Sigmoid colon (tissue), 7 donors: ENCODE measurements around the gene MYO18A. TPM values are rescaled to one million over a fixed set of nuclear protein-coding genes. Genes with fewer than 3 reads are reported as not detected.

Experiments
- DNase-seq: peaks from one replicate; pipeline ENCODE4 v3.0.0-alpha.2; 2019
- H3K27ac ChIP-seq, 4 donors: fragments of 200-600 bp; sonication (generic); one replicate each; pipeline ENCODE4 v1.5.1; 2016 to 2019; ENCODE audit warnings: mild to moderate bottlenecking in 1 of 4
- H3K27me3 ChIP-seq, 3 donors: fragments of 200-600 bp; sonication (generic); one replicate each; pipeline ENCODE4 v1.5.1; 2019; ENCODE audit warnings: mild to moderate bottlenecking in 1 of 3
- H3K36me3 ChIP-seq, 4 donors: fragments of 200-600 bp; sonication (generic); one replicate each; pipeline ENCODE4 v1.5.1; 2016 to 2019
- H3K4me1 ChIP-seq, 4 donors: fragments of 200-600 bp; sonication (generic); one replicate each; pipeline ENCODE4 v1.5.1; 2017 to 2019
- H3K4me3 ChIP-seq, 4 donors: fragments of 200-600 bp; sonication (generic); one replicate each; pipeline ENCODE4 v1.5.1; 2017 to 2019; ENCODE audit warnings: mild to moderate bottlenecking in 2 of 4, moderate library complexity in 1 of 4
- H3K9me3 ChIP-seq, 4 donors: fragments of 200-600 bp in 3 of 4; sonication (generic) in 3 of 4; one replicate each; pipeline versions ENCODE4 v1.5.1 to v1.6.1; 2013 to 2019
- EP300 ChIP-seq, 4 donors: sonication (generic); formaldehyde crosslinking; IDR thresholded peaks; one replicate each; pipeline ENCODE4 v1.6.1; 2017; ENCODE audit warnings: antibody characterized with exemption in 4 of 4
- POLR2A ChIP-seq, 2 donors: fragments of 450-650 bp; IDR thresholded peaks; one replicate each; pipeline ENCODE4 v1.6.1; 2016; ENCODE audit warnings: antibody characterized with exemption in 2 of 2, mild to moderate bottlenecking in 2 of 2, moderate library complexity in 2 of 2
- POLR2AphosphoS5 ChIP-seq, 4 donors: sonication (generic); formaldehyde crosslinking; IDR thresholded peaks; one replicate each; pipeline ENCODE4 v1.6.1; 2017; ENCODE audit warnings: antibody characterized with exemption in 4 of 4
- WGBS, 2 donors: extraction: QIAGEN DNeasy Blood & Tissue Kit; methylation state at CpG; one replicate each; pipeline ENCODE4 v1.1.7; 2013; 5-methylcytosine and 5-hydroxymethylcytosine counted together
- intact Hi-C: fragments of 100-400 bp; cut with DNase I; formaldehyde crosslinking; loops from one replicate; pipeline ENCODE4 v1.15.1; 2023
- polyA plus RNA-seq, 3 donors: library from polyadenylated mRNA; stranded (reverse); fragments of 200-250 nt; gene quantifications; one replicate each; pipeline ENCODE4 v1.2.3, GENCODE V29; 2013
- total RNA-seq, 4 donors: library from RNA; depleted of rRNA; stranded (reverse); fragments of >200 nt; gene quantifications; one replicate each; pipeline ENCODE4 v1.1.0, GENCODE V29; 2016
- TF ChIP-seq, protein P1 (sequence below), 4 experiments: fragments of 450-650 bp in 3 of 4; fragments of 200-600 bp in 1 of 4; IDR thresholded peaks; one replicate each; pipeline ENCODE4 v1.5.1; 2016 to 2019; ENCODE audit warnings: antibody characterized with exemption in 4 of 4, mild to moderate bottlenecking in 3 of 4, moderate library complexity in 2 of 4
- donor health status: healthy with polysubstance abuse.
- donor health status: Bipolar disorder and iron deficiency.
- donor health status: healthy.

Gene MYO18A
- total and polyA plus RNA-seq, 7 donors: 24.0 to 92.6 (median 48.4) TPM

DNA sequence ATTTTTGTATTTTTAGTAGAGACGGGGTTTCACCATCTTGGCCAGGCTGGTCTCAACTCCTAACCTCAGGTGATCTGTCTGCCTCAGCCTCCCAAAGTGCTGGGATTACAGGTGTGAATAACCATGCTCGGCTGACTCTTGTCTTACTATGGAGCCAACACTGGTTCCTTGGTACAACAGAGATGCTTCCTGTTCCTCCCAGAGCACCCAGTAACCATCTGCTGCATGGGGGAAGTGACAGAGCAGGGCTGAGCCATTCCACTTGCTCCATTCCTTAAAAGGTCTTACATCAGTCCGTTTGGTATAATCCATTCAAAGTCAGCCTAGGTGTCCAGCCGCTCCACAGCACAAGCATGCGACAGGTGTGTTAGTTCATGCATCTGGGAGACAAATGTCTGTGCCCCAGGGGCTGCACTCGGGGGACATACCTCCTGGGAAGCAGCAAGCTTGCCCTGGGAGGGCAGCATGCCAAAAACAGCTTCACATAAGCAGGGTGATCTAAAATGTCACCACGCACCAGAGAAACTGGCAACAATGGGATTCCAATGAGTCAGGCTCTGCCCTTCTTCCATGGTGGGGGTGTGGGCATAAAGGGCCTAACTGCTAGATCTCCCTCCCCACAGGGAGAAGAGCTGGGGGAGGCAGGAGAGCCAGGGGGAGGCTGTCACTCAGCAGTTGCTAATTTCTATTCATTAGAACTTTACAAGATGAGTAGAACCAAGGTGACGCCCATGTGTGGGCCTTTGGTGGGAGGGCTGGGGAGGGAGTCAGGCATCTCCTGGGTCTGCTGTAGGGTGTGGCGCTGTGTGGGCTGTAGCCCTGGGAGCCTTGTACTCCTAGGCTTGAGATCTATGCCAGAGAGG, 101.8 kb downstream of the MYO18A start:
- Histone ChIP-seq H3K4me3 (no peak overlapping the region), H3K36me3 (peaks cover 0 to 68% (median 30%) of the 10 kb centered on the region in 4 donors), H3K27ac (no peak overlapping the region), H3K27me3 (no peaks in the 10 kb centered on the region), H3K4me1 (no peaks in the 10 kb centered on the region), H3K9me3 (no peaks in the 10 kb centered on the region)
- intact Hi-C loops: no loop called here
- 90 to 94% methylated on average over 9 of the region's 9 CpGs for WGBS, 2 donors
- TF ChIP-seq POLR2AphosphoS5 (IDR thresholded peaks at IDR 0.05): no peak
- DNase-seq: no peak

DNA sequence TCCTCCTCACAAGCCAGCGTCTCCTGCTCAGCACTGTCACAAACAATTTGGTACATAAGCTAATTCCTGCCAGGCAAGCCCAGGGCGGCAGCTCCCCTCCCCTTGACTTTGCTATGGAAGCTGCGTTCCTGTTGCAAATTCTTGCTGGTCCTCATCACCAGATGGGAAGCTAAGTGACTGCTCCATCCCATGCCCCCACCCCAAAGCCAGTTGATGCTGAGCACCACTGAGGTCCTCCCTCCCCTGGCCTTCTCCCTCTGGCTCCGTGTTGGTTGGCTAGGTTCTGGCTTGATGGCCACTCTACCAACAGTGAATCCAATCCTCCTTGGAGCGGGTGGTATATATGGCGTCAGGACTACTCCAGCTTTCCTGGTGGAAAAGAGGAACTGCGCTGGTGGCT, 102.9 kb downstream of the MYO18A start:
- TF ChIP-seq POLR2AphosphoS5 (IDR thresholded peaks at IDR 0.05) (no peak), EP300 (IDR thresholded peaks at IDR 0.05) (no peak), POLR2A (IDR thresholded peaks at IDR 0.05) (no peak)
- TF ChIP-seq, protein P1, sequence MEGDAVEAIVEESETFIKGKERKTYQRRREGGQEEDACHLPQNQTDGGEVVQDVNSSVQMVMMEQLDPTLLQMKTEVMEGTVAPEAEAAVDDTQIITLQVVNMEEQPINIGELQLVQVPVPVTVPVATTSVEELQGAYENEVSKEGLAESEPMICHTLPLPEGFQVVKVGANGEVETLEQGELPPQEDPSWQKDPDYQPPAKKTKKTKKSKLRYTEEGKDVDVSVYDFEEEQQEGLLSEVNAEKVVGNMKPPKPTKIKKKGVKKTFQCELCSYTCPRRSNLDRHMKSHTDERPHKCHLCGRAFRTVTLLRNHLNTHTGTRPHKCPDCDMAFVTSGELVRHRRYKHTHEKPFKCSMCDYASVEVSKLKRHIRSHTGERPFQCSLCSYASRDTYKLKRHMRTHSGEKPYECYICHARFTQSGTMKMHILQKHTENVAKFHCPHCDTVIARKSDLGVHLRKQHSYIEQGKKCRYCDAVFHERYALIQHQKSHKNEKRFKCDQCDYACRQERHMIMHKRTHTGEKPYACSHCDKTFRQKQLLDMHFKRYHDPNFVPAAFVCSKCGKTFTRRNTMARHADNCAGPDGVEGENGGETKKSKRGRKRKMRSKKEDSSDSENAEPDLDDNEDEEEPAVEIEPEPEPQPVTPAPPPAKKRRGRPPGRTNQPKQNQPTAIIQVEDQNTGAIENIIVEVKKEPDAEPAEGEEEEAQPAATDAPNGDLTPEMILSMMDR (IDR thresholded peaks at IDR 0.05): no peak
- Histone ChIP-seq H3K4me1 (no peaks in the 10 kb centered on the region), H3K4me3 (no peak overlapping the region), H3K36me3 (peaks cover 0 to 63% (median 30%) of the 10 kb centered on the region in 4 donors), H3K9me3 (no peaks in the 10 kb centered on the region), H3K27me3 (no peaks in the 10 kb centered on the region), H3K27ac (no peak overlapping the region)
- no peak for DNase-seq
- WGBS, 2 donors: 95% methylated on average over 7 of the region's 7 CpGs
- intact Hi-C loops: no loop called here

DNA sequence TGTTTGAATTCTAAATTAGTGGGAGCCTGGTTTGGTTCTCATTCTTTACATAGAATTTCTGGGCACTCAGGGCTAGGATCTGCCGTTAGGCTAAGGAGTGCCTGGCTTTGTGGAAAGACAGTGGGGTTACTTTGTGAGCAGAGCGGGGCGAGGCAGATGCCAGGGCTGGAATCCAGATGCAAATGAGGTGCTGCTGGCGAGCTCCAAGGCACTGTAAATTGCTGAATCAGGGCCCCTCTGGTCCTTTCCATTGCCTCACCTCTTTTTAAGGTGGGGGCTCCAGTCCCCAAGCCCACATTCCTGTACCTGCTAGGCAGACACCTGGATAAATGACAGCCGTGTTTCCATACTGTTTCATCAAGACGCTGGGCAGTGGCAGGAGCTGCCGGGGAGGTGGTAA, 103.5 kb downstream of the MYO18A start:
- TF ChIP-seq POLR2AphosphoS5 (IDR thresholded peaks at IDR 0.05) (no peak), POLR2A (IDR thresholded peaks at IDR 0.05) (no peak), EP300 (IDR thresholded peaks at IDR 0.05) (no peak)
- TF ChIP-seq, protein P1 (IDR thresholded peaks at IDR 0.05): no peak
- DNase-seq: no peak
- H3K36me3 ChIP-seq: peaks cover 0 to 57% (median 27%) of the 10 kb centered on the region in 4 donors
- no peaks in the 10 kb centered on the region for H3K4me1 ChIP-seq
- intact Hi-C loops: no loop called here
- WGBS, 2 donors: 80 to 87% methylated on average over 7 of the region's 7 CpGs
- no peaks in the 10 kb centered on the region for H3K27me3 ChIP-seq
- no peak overlapping the region for H3K4me3 ChIP-seq
- H3K9me3 ChIP-seq: no peaks in the 10 kb centered on the region
- H3K27ac ChIP-seq: no peak overlapping the region

DNA sequence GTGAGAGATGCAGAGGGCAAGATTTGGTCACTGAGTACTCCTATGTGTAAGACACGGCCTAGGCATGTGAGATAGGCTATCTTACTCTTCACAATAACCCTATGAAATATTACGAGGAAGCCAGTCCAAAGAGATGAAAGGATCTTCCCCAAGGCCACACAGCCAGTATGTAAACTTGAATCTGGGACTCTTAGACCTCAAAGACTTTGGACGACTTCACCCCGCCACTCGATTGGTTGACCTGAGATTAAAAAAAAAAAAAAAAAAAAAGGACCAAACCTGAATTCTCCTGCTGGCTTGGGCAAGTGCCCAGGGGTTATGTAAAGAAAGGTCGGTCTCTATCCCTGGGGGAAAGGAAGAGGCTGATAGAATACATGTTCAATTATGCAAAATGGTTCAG, 104.1 kb downstream of the MYO18A start:
- no peaks in the 10 kb centered on the region for H3K9me3 ChIP-seq
- intact Hi-C loops: no loop called here
- TF ChIP-seq, protein P1 (IDR thresholded peaks at IDR 0.05): no peak
- TF ChIP-seq POLR2A (IDR thresholded peaks at IDR 0.05) (no peak), POLR2AphosphoS5 (IDR thresholded peaks at IDR 0.05) (no peak), EP300 (IDR thresholded peaks at IDR 0.05) (no peak)
- no peak overlapping the region for H3K27ac ChIP-seq
- DNase-seq: no peak
- H3K27me3 ChIP-seq: no peaks in the 10 kb centered on the region
- peaks cover 0 to 51% (median 21%) of the 10 kb centered on the region in 4 donors for H3K36me3 ChIP-seq
- 88 to 90% methylated on average over 6 of the region's 6 CpGs for WGBS, 2 donors
- no peak overlapping the region for H3K4me3 ChIP-seq
- H3K4me1 ChIP-seq: no peaks in the 10 kb centered on the region

DNA sequence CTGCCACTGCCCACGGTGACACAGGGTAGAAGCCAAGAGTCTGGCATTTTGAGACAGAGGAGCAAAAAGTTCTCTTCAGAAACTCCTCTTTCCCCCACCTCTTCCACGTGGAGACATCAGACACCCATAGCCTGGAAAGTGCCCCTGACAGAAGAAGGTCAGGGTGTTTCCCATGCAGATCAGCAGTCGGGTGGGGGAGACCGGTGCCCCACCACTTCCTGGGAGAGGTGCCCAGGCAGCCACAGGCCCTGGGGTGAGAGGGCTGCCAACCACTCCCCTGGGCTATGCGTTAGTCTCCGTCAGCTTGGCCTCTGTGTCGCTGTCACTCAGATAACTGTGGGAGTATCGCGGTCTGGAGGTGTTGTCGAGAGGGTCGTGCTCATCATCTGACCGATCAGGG, 105.7 kb downstream of the MYO18A start:
- Histone ChIP-seq H3K27ac (no peak overlapping the region), H3K36me3 (peaks cover 0 to 35% (median 7%) of the 10 kb centered on the region in 4 donors), H3K4me1 (no peaks in the 10 kb centered on the region), H3K4me3 (no peak overlapping the region), H3K9me3 (no peaks in the 10 kb centered on the region), H3K27me3 (peaks cover 0 to 1% (median 0%) of the 10 kb centered on the region in 3 donors)
- DNase-seq: no peak
- intact Hi-C loops: no loop called here
- no peak for TF ChIP-seq POLR2A (IDR thresholded peaks at IDR 0.05)
- no peak for TF ChIP-seq POLR2AphosphoS5 (IDR thresholded peaks at IDR 0.05)
- TF ChIP-seq EP300 (IDR thresholded peaks at IDR 0.05): no peak
- TF ChIP-seq, protein P1 (IDR thresholded peaks at IDR 0.05): no peak
- 90 to 91% methylated on average over 12 of the region's 12 CpGs for WGBS, 2 donors
